Measurements from ENCODE around the gene RNF11.

DNA sequence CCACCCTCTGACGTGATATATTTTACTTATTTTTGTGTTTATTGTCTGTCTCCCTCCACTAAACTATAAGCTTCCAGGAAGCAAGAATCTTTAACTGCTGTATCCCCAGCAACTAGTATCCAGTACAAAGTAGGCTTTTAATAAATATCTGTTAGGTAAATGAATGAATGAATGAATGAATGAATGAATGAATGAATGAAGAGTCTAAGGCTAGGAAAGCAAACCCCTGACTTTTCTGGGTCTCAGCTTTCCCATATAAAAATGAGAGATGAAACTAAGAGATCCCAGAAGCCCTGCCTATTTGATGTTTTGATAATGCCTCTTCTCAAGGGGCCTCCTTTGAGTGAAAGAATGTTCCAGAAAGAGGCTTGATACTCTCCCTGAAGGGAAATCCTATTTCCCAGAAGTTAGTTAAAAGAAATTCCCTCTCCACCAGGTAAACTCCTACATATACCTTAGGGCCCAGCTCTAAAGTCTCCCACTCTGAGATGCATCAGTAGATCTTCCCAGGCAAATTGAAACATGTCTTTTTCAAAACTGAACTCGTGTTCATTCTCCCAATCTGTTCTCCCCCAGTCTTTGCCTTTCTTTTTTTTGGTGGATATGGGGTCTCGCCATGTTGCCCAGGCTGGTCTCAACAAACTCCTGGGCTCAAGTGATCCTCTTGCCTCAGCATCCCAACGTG, 86.5 kb downstream of the RNF11 start:
- TF ChIP-seq, protein P1, sequence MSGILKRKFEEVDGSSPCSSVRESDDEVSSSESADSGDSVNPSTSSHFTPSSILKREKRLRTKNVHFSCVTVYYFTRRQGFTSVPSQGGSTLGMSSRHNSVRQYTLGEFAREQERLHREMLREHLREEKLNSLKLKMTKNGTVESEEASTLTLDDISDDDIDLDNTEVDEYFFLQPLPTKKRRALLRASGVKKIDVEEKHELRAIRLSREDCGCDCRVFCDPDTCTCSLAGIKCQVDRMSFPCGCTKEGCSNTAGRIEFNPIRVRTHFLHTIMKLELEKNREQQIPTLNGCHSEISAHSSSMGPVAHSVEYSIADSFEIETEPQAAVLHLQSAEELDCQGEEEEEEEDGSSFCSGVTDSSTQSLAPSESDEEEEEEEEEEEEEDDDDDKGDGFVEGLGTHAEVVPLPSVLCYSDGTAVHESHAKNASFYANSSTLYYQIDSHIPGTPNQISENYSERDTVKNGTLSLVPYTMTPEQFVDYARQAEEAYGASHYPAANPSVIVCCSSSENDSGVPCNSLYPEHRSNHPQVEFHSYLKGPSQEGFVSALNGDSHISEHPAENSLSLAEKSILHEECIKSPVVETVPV (CRISPR knock-in tag; IDR thresholded peaks at IDR 0.05), result no peak
- TF ChIP-seq SNAI2 (CRISPR knock-in tag; IDR thresholded peaks at IDR 0.05) (no peak), TCF4 (CRISPR knock-in tag; IDR thresholded peaks at IDR 0.05; ENCODE audit: borderline replicate concordance) (no peak), PATZ1 (CRISPR knock-in tag; IDR thresholded peaks at IDR 0.05; ENCODE audit: borderline replicate concordance) (no peak), TOX (CRISPR knock-in tag; IDR thresholded peaks at IDR 0.05; ENCODE audit: borderline replicate concordance) (no peak), ARNTL (CRISPR knock-in tag; IDR thresholded peaks at IDR 0.05; ENCODE audit: borderline replicate concordance, low read depth) (no peak), ZC3H10 (CRISPR knock-in tag; IDR thresholded peaks at IDR 0.05) (no peak), GLIS3 (CRISPR knock-in tag; IDR thresholded peaks at IDR 0.05) (no peak), ZFP30 (CRISPR knock-in tag; IDR thresholded peaks at IDR 0.05) (no peak)

All from SK-N-SH treated with all-trans-retinoic acid at 6 μM for 48 hours (cell line).